Right ventricle myocardium superior (tissue), 1 donor: ENCODE results near the gene KRTAP19-7. TPM values are rescaled to one million over a fixed set of nuclear protein-coding genes. Genes with fewer than 3 reads are reported as not detected.

Source experiments
- ATAC-seq: fragments of 200-7000 bp; cut with Tn5 transposase; one replicate; pipeline ENCODE4 v1.9.1; 2020; ENCODE audit warnings: mild to moderate bottlenecking; ENCODE audit not compliant: poor library complexity
- DNase-seq: peaks from one replicate; pipeline ENCODE4 v3.0.0-alpha.2; 2020
- intact Hi-C: fragments of 100-400 bp; cut with DNase I; formaldehyde crosslinking; loops from one replicate; pipeline ENCODE4 v1.11.2; 2022
- long read RNA-seq: library from polyadenylated mRNA; unstranded; transcript quantifications from one replicate; pipeline ENCODE4 v2.0.0, GENCODE V29; 2021
- total RNA-seq: library from RNA; stranded (reverse); fragmentation: NEBNext Ultra II Directional; extraction: Animal tissue kit (Norgen Biotek cat#: 25700); gene quantifications from one replicate; pipeline ENCODE4 v1.2.1, GENCODE V29; 2021
- donor health status: DM: no; HTN: yes; CAD: no; lungs with severe emphysema.

Gene KRTAP19-7
- total RNA-seq: not detected
- long read RNA-seq: 0 reads

- DNase-seq (no peak), ATAC-seq (no peak)
- intact Hi-C loops: no loop called here
Observed at GRCh38 chr21:30561264-30561895, at the start of gene KRTAP19-7. Gene KRTAP19-7 (minus strand): TSS chr21:30561314. CDS start chr21:30561289, 25 bp downstream.

- no peak for ATAC-seq
- intact Hi-C loops: no loop called here
- no peak for DNase-seq
Observed at GRCh38 chr21:30605968-30606367, 44.9 kb upstream of the KRTAP19-7 start.

GRCh38 chr21:30600787-30601186 is 39.7 kb upstream of the KRTAP19-7 start, which contains the start of gene KRTAP22-1:
Gene KRTAP22-1 (plus strand): TSS chr21:30601087.
- DNase-seq: no peak
- ATAC-seq: no peak
- intact Hi-C loops: no loop called here

- no peak for DNase-seq
- intact Hi-C loops: no loop called here
- ATAC-seq: no peak
Observed at GRCh38 chr21:30598802-30599201, 37.7 kb upstream of the KRTAP19-7 start, which contains the start of gene KRTAP6-2. Gene KRTAP6-2 (minus strand): TSS chr21:30598902. CDS start chr21:30598874, 28 bp downstream.

GRCh38 chr21:30592140-30592539 is 31.0 kb upstream of the KRTAP19-7 start, which contains the start of gene KRTAP6-3:
Gene KRTAP6-3 (plus strand): TSS chr21:30592440. CDS start chr21:30592446, 6 bp downstream.
- no peak for ATAC-seq
- intact Hi-C loops: no loop called here
- no peak for DNase-seq

GRCh38 chr21:30590297-30590696 is 29.2 kb upstream of the KRTAP19-7 start, which contains the start of gene KRTAP22-2:
Gene KRTAP22-2 (minus strand): TSS chr21:30590397.
- ATAC-seq: no peak
- DNase-seq: no peak
- intact Hi-C loops: no loop called here

- intact Hi-C loops: no loop called here
- no peak for DNase-seq
- no peak for ATAC-seq
Observed at GRCh38 chr21:30582870-30583269, 21.8 kb upstream of the KRTAP19-7 start.

- DNase-seq (no peak), ATAC-seq (no peak)
- intact Hi-C loops: no loop called here
Observed at GRCh38 chr21:30580132-30580531, 19.0 kb upstream of the KRTAP19-7 start.

- intact Hi-C loops: no loop called here
Observed at GRCh38 chr21:30579346-30579745, 18.2 kb upstream of the KRTAP19-7 start.

GRCh38 chr21:30577766-30578165 is 16.7 kb upstream of the KRTAP19-7 start:
- DNase-seq: no peak
- intact Hi-C loops: no loop called here
- no peak for ATAC-seq

More at GRCh38 chr21:30579346-30579745, 18.2 kb upstream of the KRTAP19-7 start:
- ATAC-seq: no peak
- no peak for DNase-seq

GRCh38 chr21:30567617-30568016 is 6.5 kb upstream of the KRTAP19-7 start:
- intact Hi-C loops: no loop called here
- DNase-seq: no peak
- ATAC-seq: peak; percentile 76

GRCh38 chr21:30563630-30564029 is 2.5 kb upstream of the KRTAP19-7 start:
- ATAC-seq (no peak), DNase-seq (no peak)
- intact Hi-C loops: no loop called here

GRCh38 chr21:30563072-30563471 is 2.0 kb upstream of the KRTAP19-7 start:
- intact Hi-C loops: no loop called here
- DNase-seq (no peak), ATAC-seq (no peak)

- intact Hi-C loops: no loop called here
- DNase-seq (no peak), ATAC-seq (no peak)
Observed at GRCh38 chr21:30561957-30562356, 843 bp upstream of the KRTAP19-7 start.

- intact Hi-C loops: no loop called here
- ATAC-seq (no peak), DNase-seq (no peak)
Observed at GRCh38 chr21:30555095-30555494, 6.0 kb downstream of the KRTAP19-7 start.

- ATAC-seq (peak; percentile 29), DNase-seq (no peak)
- intact Hi-C loops: no loop called here
Observed at GRCh38 chr21:30552782-30553181, 8.3 kb downstream of the KRTAP19-7 start.

- no peak for ATAC-seq
- intact Hi-C loops: no loop called here
- DNase-seq: no peak
Observed at GRCh38 chr21:30541764-30542163, 19.4 kb downstream of the KRTAP19-7 start, which contains the start of gene KRTAP19-6. Gene KRTAP19-6 (minus strand): TSS chr21:30541864. CDS start chr21:30541833, 31 bp downstream.

GRCh38 chr21:30518876-30519275 is 42.2 kb downstream of the KRTAP19-7 start:
- no peak for DNase-seq
- intact Hi-C loops: no loop called here
- no peak for ATAC-seq

- ATAC-seq (no peak), DNase-seq (no peak)
- intact Hi-C loops: no loop called here
Observed at GRCh38 chr21:30515681-30516080, 45.4 kb downstream of the KRTAP19-7 start.
